ENCODE data around the gene MAB21L3. TPM values are rescaled to one million over a fixed set of nuclear protein-coding genes. Genes with fewer than 3 reads are reported as not detected.

Gene MAB21L3
- total RNA-seq, 3 donors from 2014 or later: 0.29 to 0.80 TPM; not detected in 1

DNA sequence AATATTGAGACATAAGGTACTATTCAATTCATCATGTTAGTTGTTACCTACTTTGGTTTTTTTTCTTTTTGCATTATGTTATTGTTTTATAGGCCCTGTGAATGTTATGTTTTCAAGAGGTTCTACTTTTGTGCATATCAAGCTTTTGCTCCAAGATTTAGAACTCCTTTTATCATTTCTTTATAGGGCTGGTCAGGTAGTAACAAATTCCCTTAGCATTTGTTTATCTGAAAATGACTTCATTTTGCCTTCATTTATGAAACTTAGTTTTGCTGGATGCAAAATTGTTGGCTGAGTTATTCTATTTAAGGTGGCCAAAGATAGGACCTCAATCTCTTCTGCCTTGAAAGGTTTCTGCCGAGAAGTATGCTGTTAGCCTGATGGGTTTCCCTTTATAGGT lies 21.3 kb upstream of the MAB21L3 start:
- H3K9me3 ChIP-seq: peaks cover 11 to 29% of the 10 kb centered on the region in 2 donors
- no peak for DNase-seq (ENCODE audit: low spot score in 2 of 2)
- no peak overlapping the region for H3K4me3 ChIP-seq
- no peak for TF ChIP-seq POLR2AphosphoS5 (IDR thresholded peaks at IDR 0.05)
- TF ChIP-seq POLR2A (IDR thresholded peaks at IDR 0.05): no peak
- no peak for TF ChIP-seq CTCF (IDR thresholded peaks at IDR 0.05)
- no peak overlapping the region for H3K27ac ChIP-seq
- intact Hi-C loops (cut with DNase I; ENCODE audit: low total_unique reads): no loop called here
- no peaks in the 10 kb centered on the region for H3K36me3 ChIP-seq
- H3K4me1 ChIP-seq: no peaks in the 10 kb centered on the region
- no peaks in the 10 kb centered on the region for H3K27me3 ChIP-seq

- Histone ChIP-seq H3K27me3 (no peaks in the 10 kb centered on the region), H3K4me3 (no peak overlapping the region), H3K36me3 (no peaks in the 10 kb centered on the region), H3K4me1 (no peaks in the 10 kb centered on the region), H3K27ac (no peak overlapping the region), H3K9me3 (peaks cover 11 to 40% of the 10 kb centered on the region in 2 donors)
- no peak for DNase-seq (ENCODE audit: low spot score in 2 of 2)
- intact Hi-C loops (cut with DNase I; ENCODE audit: low total_unique reads): no loop called here
- TF ChIP-seq POLR2A (IDR thresholded peaks at IDR 0.05): no peak
- TF ChIP-seq POLR2AphosphoS5 (IDR thresholded peaks at IDR 0.05): no peak
These were observed 20.1 kb upstream of the MAB21L3 start for GRCh38 chr1:116091083-116091482.

GRCh38 chr1:116092752-116093489 lies 18.3 kb upstream of the MAB21L3 start:
- no peak for DNase-seq (ENCODE audit: low spot score in 2 of 2)
- H3K4me3 ChIP-seq: no peak overlapping the region
- intact Hi-C loops (cut with DNase I; ENCODE audit: low total_unique reads): no loop called here
- H3K9me3 ChIP-seq: peaks cover 11 to 42% of the 10 kb centered on the region in 2 donors
- no peak overlapping the region for H3K27ac ChIP-seq
- no peak for TF ChIP-seq POLR2AphosphoS5 (IDR thresholded peaks at IDR 0.05)
- H3K36me3 ChIP-seq: no peaks in the 10 kb centered on the region
- no peaks in the 10 kb centered on the region for H3K4me1 ChIP-seq
- no peaks in the 10 kb centered on the region for H3K27me3 ChIP-seq

GRCh38 chr1:116095027-116095426 lies 16.2 kb upstream of the MAB21L3 start:
- intact Hi-C loops (cut with DNase I; ENCODE audit: low total_unique reads): no loop called here
- no peak overlapping the region for H3K4me3 ChIP-seq
- no peaks in the 10 kb centered on the region for H3K27me3 ChIP-seq
- no peaks in the 10 kb centered on the region for H3K4me1 ChIP-seq
- no peak for DNase-seq (ENCODE audit: low spot score in 2 of 2)
- no peak overlapping the region for H3K27ac ChIP-seq
- TF ChIP-seq POLR2A (IDR thresholded peaks at IDR 0.05) (no peak), POLR2AphosphoS5 (IDR thresholded peaks at IDR 0.05) (no peak), CTCF (IDR thresholded peaks at IDR 0.05) (no peak)
- no peaks in the 10 kb centered on the region for H3K36me3 ChIP-seq
- peaks cover 5 to 33% of the 10 kb centered on the region in 2 donors for H3K9me3 ChIP-seq

DNA sequence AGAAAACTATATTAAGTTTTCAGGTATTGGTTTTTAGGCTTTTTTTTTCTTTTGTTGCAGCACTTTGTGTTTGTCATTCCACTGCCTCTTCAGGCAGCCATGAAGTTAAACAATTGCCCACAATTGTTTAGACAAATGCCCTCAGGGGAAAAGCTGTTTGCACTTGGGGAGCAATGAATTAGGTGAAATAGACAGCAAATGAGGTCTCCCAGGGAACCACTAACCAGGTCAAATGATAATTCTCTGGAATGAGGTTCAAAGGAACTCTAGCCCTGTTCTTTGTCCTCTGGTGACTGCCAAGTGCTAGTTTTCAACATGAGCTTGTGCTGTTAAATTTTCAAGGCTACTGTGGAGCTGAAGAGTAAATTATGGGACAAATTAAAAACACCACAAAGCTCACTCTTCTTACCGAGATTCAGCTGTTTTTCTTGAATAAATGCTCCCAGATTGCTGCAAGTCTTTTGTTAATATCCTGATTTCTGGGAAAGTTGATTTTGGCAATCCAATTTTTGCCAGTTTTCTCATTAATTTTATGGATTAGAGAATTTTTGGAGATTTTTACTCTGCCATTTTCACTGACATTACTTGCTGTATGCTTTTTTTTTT lies 15.1 kb upstream of the MAB21L3 start:
- H3K9me3 ChIP-seq: peaks cover 5 to 23% of the 10 kb centered on the region in 2 donors
- H3K27ac ChIP-seq: no peak overlapping the region
- DNase-seq (ENCODE audit: low spot score in 2 of 2): no peak
- no peaks in the 10 kb centered on the region for H3K27me3 ChIP-seq
- H3K36me3 ChIP-seq: no peaks in the 10 kb centered on the region
- no peak for TF ChIP-seq CTCF (IDR thresholded peaks at IDR 0.05)
- no peak for TF ChIP-seq POLR2A (IDR thresholded peaks at IDR 0.05)
- TF ChIP-seq POLR2AphosphoS5 (IDR thresholded peaks at IDR 0.05): no peak
- H3K4me1 ChIP-seq: no peaks in the 10 kb centered on the region
- intact Hi-C loops (cut with DNase I; ENCODE audit: low total_unique reads): no loop called here
- H3K4me3 ChIP-seq: no peak overlapping the region

- Histone ChIP-seq H3K4me1 (no peaks in the 10 kb centered on the region), H3K27ac (no peak overlapping the region), H3K27me3 (no peaks in the 10 kb centered on the region), H3K36me3 (no peaks in the 10 kb centered on the region), H3K9me3 (peaks cover 0 to 19% of the 10 kb centered on the region in 2 donors), H3K4me3 (no peak overlapping the region)
- no peak for DNase-seq (ENCODE audit: low spot score in 2 of 2)
- intact Hi-C loops (cut with DNase I; ENCODE audit: low total_unique reads): no loop called here
- no peak for TF ChIP-seq POLR2A (IDR thresholded peaks at IDR 0.05)
- TF ChIP-seq POLR2AphosphoS5 (IDR thresholded peaks at IDR 0.05): no peak
- TF ChIP-seq CTCF (IDR thresholded peaks at IDR 0.05): no peak
These were observed 13.6 kb upstream of the MAB21L3 start for GRCh38 chr1:116097626-116098025.

All from breast epithelium (tissue), 4 donors.